ENCODE data around the gene HHATL. TPM values are rescaled to one million over a fixed set of nuclear protein-coding genes. Genes with fewer than 3 reads are reported as not detected.

The HHATL gene
- polyA plus RNA-seq (2011; rRNA removed): not detected in 2 replicates
- not detected in 2 replicates for polyA minus RNA-seq (2011; rRNA and poly(A)+ RNA removed)

- Histone ChIP-seq H3K27me3 (ENCODE audit: control insufficient read depth, insufficient read depth, low read length) (no peaks in the 10 kb centered on the region), H3K4me3 (ENCODE audit: low read depth, low read length) (no peak within 1 kb of the TSS), H3K36me3 (ENCODE audit: control insufficient read depth, insufficient read depth, low read length) (no peaks in the 10 kb centered on the region)
- DNase-seq (ENCODE audit: low read depth): no peak
- CTCF ChIA-PET: interaction anchor here (1.1 kb wide), 1 partner anchor 8 kb away, joined by 3 read pairs; no protein-coding TSS in a partner anchor
- TF ChIP-seq CTCF (IDR thresholded peaks at IDR 0.05; ENCODE audit: insufficient read depth, low read depth, low read length): no peak
- POLR2A ChIA-PET: no interaction called here
Observed at GRCh38 chr3:42702066-42702951, at the start of gene HHATL. Gene HHATL, minus strand, starts transcription at chr3:42702798. Its CDS starts 1,972 bp downstream, at chr3:42700826.

GRCh38 chr3:42751609-42752008 is 49.0 kb upstream of the HHATL start:
- ChIA-PET CTCF (interaction anchor here (0.8 to 1.1 kb wide), 3 partner anchors 10 to 86 kb away, joined by 3 to 5 read pairs (median 3); no protein-coding TSS in a partner anchor), POLR2A (no interaction called here)
- Histone ChIP-seq H3K4me3 (ENCODE audit: low read depth, low read length) (no peak overlapping the region), H3K27me3 (ENCODE audit: control insufficient read depth, insufficient read depth, low read length) (peaks cover 4% of the 10 kb centered on the region; the same call in 1 of the 2 replicates), H3K36me3 (ENCODE audit: control insufficient read depth, insufficient read depth, low read length) (no peaks in the 10 kb centered on the region)
- DNase-seq (ENCODE audit: low read depth): no peak
- no peak for TF ChIP-seq CTCF (IDR thresholded peaks at IDR 0.05; ENCODE audit: insufficient read depth, low read depth, low read length)

GRCh38 chr3:42750834-42751233 is 48.2 kb upstream of the HHATL start:
- DNase-seq (ENCODE audit: low read depth): no peak
- Histone ChIP-seq H3K27me3 (ENCODE audit: control insufficient read depth, insufficient read depth, low read length) (peaks cover 4% of the 10 kb centered on the region; the same call in 1 of the 2 replicates), H3K36me3 (ENCODE audit: control insufficient read depth, insufficient read depth, low read length) (no peaks in the 10 kb centered on the region), H3K4me3 (ENCODE audit: low read depth, low read length) (no peak overlapping the region)
- ChIA-PET CTCF (interaction anchor here (0.8 to 1.1 kb wide), 3 partner anchors 11 to 99 kb away, joined by 3 to 5 read pairs (median 3); no protein-coding TSS in a partner anchor), POLR2A (no interaction called here)
- TF ChIP-seq CTCF (IDR thresholded peaks at IDR 0.05; ENCODE audit: insufficient read depth, low read depth, low read length): no peak

GRCh38 chr3:42749753-42750231 is 47.2 kb upstream of the HHATL start:
- ChIA-PET CTCF (interaction anchor here (0.7 to 1.3 kb wide), 9 partner anchors 9 to 169 kb away, joined by 3 to 5 read pairs (median 3); partner anchors contain the start of gene SEC22C), POLR2A (no interaction called here)

More at GRCh38 chr3:42749753-42750231, 47.2 kb upstream of the HHATL start:
- Histone ChIP-seq H3K27me3 (ENCODE audit: control insufficient read depth, insufficient read depth, low read length) (peaks cover 4% of the 10 kb centered on the region; the same call in 1 of the 2 replicates), H3K36me3 (ENCODE audit: control insufficient read depth, insufficient read depth, low read length) (no peaks in the 10 kb centered on the region), H3K4me3 (ENCODE audit: low read depth, low read length) (no peak overlapping the region)
- TF ChIP-seq CTCF (IDR thresholded peaks at IDR 0.05; ENCODE audit: insufficient read depth, low read depth, low read length): peak; percentile 72
- no peak for DNase-seq (ENCODE audit: low read depth)

All from BJ (cell line).